HG03558 (cell line): ENCODE measurements around the gene MLLT10.
"Not testable (repeated sequence)": the region's sequence is repeated elsewhere in the genome, so short reads cannot be mapped to it uniquely, and the experiment has no call there.

Source experiments
- ATAC-seq: cut with Tn5 transposase; IDR thresholded peaks from one replicate; pipeline ENCODE4 v1.9.1; 2021; ENCODE audit warnings: moderate number of reproducible peaks; ENCODE audit not compliant: unreplicated experiment; ENCODE audit errors: extremely low read depth

MLLT10 gene

GRCh38 chr10:21625623-21626229 is 91.7 kb downstream of the MLLT10 start:
- ATAC-seq: no peak

- no peak for ATAC-seq
Measured at GRCh38 chr10:21626457-21627161, 92.6 kb downstream of the MLLT10 start.

GRCh38 chr10:21627331-21627730 is 93.3 kb downstream of the MLLT10 start:
- no peak for ATAC-seq

GRCh38 chr10:21628023-21628422 is 94.0 kb downstream of the MLLT10 start:
- no peak for ATAC-seq

- ATAC-seq: not testable (repeated sequence)
Measured at GRCh38 chr10:21628645-21629044, 94.6 kb downstream of the MLLT10 start.

- ATAC-seq: no peak
Measured at GRCh38 chr10:21634599-21635365, 100.8 kb downstream of the MLLT10 start.

GRCh38 chr10:21637795-21638194 is 103.8 kb downstream of the MLLT10 start:
- ATAC-seq: no peak

- ATAC-seq: no peak
Measured at GRCh38 chr10:21638681-21639080, 104.6 kb downstream of the MLLT10 start.

GRCh38 chr10:21648040-21648439 is 114.0 kb downstream of the MLLT10 start:
- no peak for ATAC-seq

- ATAC-seq: no peak
Measured at GRCh38 chr10:21649454-21649872, 115.4 kb downstream of the MLLT10 start.

- no peak for ATAC-seq
Measured at GRCh38 chr10:21650353-21650752, 116.3 kb downstream of the MLLT10 start.

GRCh38 chr10:21655236-21655635 is 121.2 kb downstream of the MLLT10 start:
- no peak for ATAC-seq

- no peak for ATAC-seq
Measured at GRCh38 chr10:21655687-21656086, 121.7 kb downstream of the MLLT10 start.

- ATAC-seq: no peak
Measured at GRCh38 chr10:21661087-21661486, 127.1 kb downstream of the MLLT10 start.

- no peak for ATAC-seq
Measured at GRCh38 chr10:21661935-21662334, 127.9 kb downstream of the MLLT10 start.

GRCh38 chr10:21662635-21663034 is 128.6 kb downstream of the MLLT10 start:
- ATAC-seq: no peak

- ATAC-seq: no peak
Measured at GRCh38 chr10:21668831-21669230, 134.8 kb downstream of the MLLT10 start.

- ATAC-seq: no peak
Measured at GRCh38 chr10:21670391-21670790, 136.4 kb downstream of the MLLT10 start.

- no peak for ATAC-seq
Measured at GRCh38 chr10:21673668-21674067, 139.6 kb downstream of the MLLT10 start.

GRCh38 chr10:21675157-21675796 is 141.2 kb downstream of the MLLT10 start:
- no peak for ATAC-seq

- no peak for ATAC-seq
Measured at GRCh38 chr10:21677551-21677950, 143.5 kb downstream of the MLLT10 start.
